ENCODE results near the gene PIP5KL1. TPM values are rescaled to one million over a fixed set of nuclear protein-coding genes. Genes with fewer than 3 reads are reported as not detected.

The PIP5KL1 gene
- total and polyA plus RNA-seq, 9 donors = 0.10 to 4.0 (median 1.9) TPM

DNA sequence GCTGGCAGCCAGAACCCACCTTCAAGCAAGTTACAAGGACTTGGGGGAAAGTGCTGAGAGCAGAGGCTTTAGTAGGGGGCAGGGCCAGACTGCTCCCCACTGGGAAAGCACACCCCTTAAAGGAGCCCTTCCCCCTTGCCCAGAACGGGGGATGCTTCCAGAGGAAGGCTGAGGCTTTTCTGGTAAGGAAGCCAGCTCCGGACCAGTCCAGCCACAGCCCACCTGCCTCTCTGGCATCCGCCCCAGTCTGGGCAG lies 11.3 kb upstream of the PIP5KL1 start:
- Histone ChIP-seq H3K36me3 (no peaks in the 10 kb centered on the region), H3K27me3 (no peaks in the 10 kb centered on the region), H3K27ac (peak overlapping the region; percentile 14 to 20), H3K4me3 (no peak overlapping the region), H3K4me1 (ENCODE audit: insufficient read depth) (peaks cover 11% of the 10 kb centered on the region), H3K9me3 (no peaks in the 10 kb centered on the region)
- DNase-seq = peak in 2 of 5 donors; percentile 18 to 44
- 26 to 38% (median 36%) methylated on average over 3 of the region's 3 CpGs for WGBS, 3 donors
- TF ChIP-seq EP300 (IDR thresholded peaks at IDR 0.05) (no peak), POLR2A (IDR thresholded peaks at IDR 0.05) (no peak)
- TF ChIP-seq, protein P1, sequence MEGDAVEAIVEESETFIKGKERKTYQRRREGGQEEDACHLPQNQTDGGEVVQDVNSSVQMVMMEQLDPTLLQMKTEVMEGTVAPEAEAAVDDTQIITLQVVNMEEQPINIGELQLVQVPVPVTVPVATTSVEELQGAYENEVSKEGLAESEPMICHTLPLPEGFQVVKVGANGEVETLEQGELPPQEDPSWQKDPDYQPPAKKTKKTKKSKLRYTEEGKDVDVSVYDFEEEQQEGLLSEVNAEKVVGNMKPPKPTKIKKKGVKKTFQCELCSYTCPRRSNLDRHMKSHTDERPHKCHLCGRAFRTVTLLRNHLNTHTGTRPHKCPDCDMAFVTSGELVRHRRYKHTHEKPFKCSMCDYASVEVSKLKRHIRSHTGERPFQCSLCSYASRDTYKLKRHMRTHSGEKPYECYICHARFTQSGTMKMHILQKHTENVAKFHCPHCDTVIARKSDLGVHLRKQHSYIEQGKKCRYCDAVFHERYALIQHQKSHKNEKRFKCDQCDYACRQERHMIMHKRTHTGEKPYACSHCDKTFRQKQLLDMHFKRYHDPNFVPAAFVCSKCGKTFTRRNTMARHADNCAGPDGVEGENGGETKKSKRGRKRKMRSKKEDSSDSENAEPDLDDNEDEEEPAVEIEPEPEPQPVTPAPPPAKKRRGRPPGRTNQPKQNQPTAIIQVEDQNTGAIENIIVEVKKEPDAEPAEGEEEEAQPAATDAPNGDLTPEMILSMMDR (IDR thresholded peaks at IDR 0.05) = no peak
- intact Hi-C loops (cut with DNase I) = loop anchor here in 3 of 4 donors (2.0 to 5.0 kb wide), 5 partner anchors 35 to 175 kb away; no protein-coding TSS in a partner anchor

DNA sequence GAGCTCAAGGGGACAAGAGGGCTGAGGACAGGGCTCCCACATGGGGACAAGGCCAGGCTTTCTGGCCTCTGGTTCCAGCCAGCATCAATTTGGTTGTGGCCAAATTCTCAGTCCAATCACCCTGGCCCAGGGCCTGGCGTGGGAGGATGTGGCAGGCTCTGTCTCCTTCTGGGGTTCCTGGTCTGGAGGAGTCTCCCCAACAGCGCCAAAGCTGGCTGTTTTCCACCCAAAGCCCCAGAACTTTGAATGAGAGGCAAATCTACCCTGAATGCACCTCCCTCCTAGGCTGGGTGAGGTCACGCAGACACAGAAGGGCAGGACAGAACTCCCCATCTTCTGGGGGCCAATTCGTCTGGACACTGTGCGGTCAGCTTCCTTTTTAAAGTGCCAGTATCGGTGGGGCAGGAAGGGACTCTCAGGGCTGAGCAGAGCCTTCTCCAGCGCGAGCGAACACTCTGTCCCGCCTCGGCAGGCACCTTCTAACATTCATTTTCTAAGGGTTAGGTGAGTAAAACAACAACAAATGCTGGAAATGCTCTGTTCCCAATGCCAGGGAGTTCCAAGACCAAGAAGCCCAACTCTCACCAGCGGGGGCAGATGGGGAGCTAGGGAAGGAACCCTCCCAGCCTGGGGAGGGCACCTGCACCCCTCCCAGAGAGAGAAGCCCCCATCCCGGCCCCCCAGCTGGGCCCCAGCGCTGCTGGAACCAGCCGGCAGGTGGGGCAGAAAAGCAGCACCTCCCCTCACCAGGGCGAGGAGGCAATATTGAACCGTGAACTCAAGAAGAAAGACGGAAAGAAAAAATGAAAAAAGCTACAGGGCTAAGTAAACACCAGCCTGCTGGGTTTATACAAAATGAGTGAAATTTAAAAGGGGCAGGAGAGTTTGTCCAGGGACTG lies 10.7 kb upstream of the PIP5KL1 start:
- Histone ChIP-seq H3K4me3 (no peak overlapping the region), H3K36me3 (no peaks in the 10 kb centered on the region), H3K27ac (peak overlapping the region; percentile 14 to 20), H3K27me3 (no peaks in the 10 kb centered on the region), H3K4me1 (ENCODE audit: insufficient read depth) (peaks cover 14% of the 10 kb centered on the region), H3K9me3 (no peaks in the 10 kb centered on the region)
- WGBS, 3 donors = 47 to 55% (median 51%) methylated on average over 18 of the region's 18 CpGs
- TF ChIP-seq EP300 (IDR thresholded peaks at IDR 0.05) (no peak), POLR2A (IDR thresholded peaks at IDR 0.05) (no peak)
- TF ChIP-seq, protein P1 (IDR thresholded peaks at IDR 0.05) = no peak
- peak in 4 of 5 donors; percentile 40 to 71 (median 49) for DNase-seq
- intact Hi-C loops (cut with DNase I) = loop anchor here in 3 of 4 donors (5.0 kb wide), 4 partner anchors 36 to 176 kb away; no protein-coding TSS in a partner anchor

DNA sequence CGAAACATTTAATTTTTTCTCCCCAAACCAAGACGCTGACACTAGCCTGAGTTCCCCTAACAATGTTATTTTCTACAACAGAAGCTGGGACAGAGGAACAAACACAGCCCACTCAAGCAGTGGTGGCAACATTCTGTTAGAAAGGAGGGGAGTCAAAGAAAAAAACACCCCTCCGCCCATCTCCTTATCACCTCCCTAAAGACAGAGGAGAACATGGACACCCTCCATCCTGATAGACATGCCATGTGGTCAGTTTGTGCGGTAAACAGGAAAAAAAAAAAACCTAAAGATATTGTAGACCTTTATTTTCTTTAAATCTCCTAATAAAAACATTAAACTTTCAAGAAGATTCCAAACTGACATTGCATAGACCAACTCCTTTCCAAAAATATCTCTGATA lies 10.0 kb upstream of the PIP5KL1 start:
- intact Hi-C loops (cut with DNase I) = loop anchor here in 3 of 4 donors (5.0 kb wide), 4 partner anchors 37 to 177 kb away; no protein-coding TSS in a partner anchor
- no peak for DNase-seq
- Histone ChIP-seq H3K4me1 (ENCODE audit: insufficient read depth) (peaks cover 18% of the 10 kb centered on the region), H3K27me3 (no peaks in the 10 kb centered on the region), H3K36me3 (no peaks in the 10 kb centered on the region), H3K27ac (no peak overlapping the region), H3K4me3 (no peak overlapping the region), H3K9me3 (no peaks in the 10 kb centered on the region)
- 59 to 70% (median 66%) methylated on average over 4 of the region's 4 CpGs for WGBS, 3 donors
- no peak for TF ChIP-seq EP300 (IDR thresholded peaks at IDR 0.05)
- no peak for TF ChIP-seq POLR2A (IDR thresholded peaks at IDR 0.05)
- TF ChIP-seq, protein P1 (IDR thresholded peaks at IDR 0.05) = no peak

DNA sequence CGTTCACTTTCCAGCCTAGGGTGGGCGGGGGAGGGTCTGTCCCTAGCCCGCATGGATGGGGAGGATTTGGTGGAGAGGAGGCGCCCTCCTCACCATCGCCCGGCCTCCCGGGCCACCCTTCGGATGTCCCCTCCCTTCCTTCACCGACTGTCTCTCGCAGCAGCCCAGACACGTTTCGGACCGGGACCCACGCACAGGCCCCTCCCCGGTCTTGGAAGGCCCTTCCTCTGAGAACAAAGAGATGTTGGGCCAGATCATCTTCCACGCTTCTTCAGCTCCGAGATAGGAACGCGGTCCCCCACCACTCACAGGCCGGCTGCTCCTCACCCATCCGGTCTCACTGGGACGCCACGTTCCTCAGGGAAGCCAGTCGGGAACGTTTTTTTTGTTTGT lies 7.7 kb upstream of the PIP5KL1 start:
- no peaks in the 10 kb centered on the region for H3K27me3 ChIP-seq
- TF ChIP-seq, protein P1 (IDR thresholded peaks at IDR 0.05) = no peak
- TF ChIP-seq POLR2A (IDR thresholded peaks at IDR 0.05) = no peak
- no peak for TF ChIP-seq EP300 (IDR thresholded peaks at IDR 0.05)
- no peak overlapping the region for H3K27ac ChIP-seq
- peaks cover 18% of the 10 kb centered on the region for H3K4me1 ChIP-seq (ENCODE audit: insufficient read depth)
- peak in 2 of 5 donors; percentile 43 to 47 for DNase-seq
- H3K4me3 ChIP-seq = peak overlapping the region; percentile 62
- WGBS, 3 donors = 12 to 18% (median 14%) methylated on average over 24 to 25 of the region's 25 CpGs
- intact Hi-C loops (cut with DNase I) = no loop called here
- no peaks in the 10 kb centered on the region for H3K9me3 ChIP-seq
- H3K36me3 ChIP-seq = no peaks in the 10 kb centered on the region

All from ovary (tissue), 9 donors.